K562 (cell line): ENCODE measurements around the gene MYL12A. TPM values are rescaled to one million over a fixed set of nuclear protein-coding genes. Genes with fewer than 3 reads are reported as not detected.
A peak's percentile ranks its signal among the peaks of the same experiment; 100 is the strongest.

Experiments
- BRF2 ChIP-seq: IDR thresholded peaks from 3 replicates; pipeline ENCODE4 v1.6.1; 2011; ENCODE audit warnings: borderline replicate concordance, mild to moderate bottlenecking; ENCODE audit not compliant: insufficient read length, insufficient read depth
- ETV6 ChIP-seq, 3 experiments: fragments of 150-350 bp in 1 of 3; sonication (generic) in 1 of 3; formaldehyde crosslinking in 1 of 3; IDR thresholded peaks; 2 replicates each; pipeline versions ENCODE4 v1.6.1 to v1.8.0; 2014 to 2022; ENCODE audit warnings: borderline replicate concordance in 2 of 3, low read depth in 2 of 3, antibody characterized with exemption in 1 of 3, low read length in 1 of 3, mild to moderate bottlenecking in 1 of 3, missing genetic modification reagents in 1 of 3
- GATAD2B ChIP-seq: fragments of 450-650 bp; IDR thresholded peaks from 2 replicates; pipeline ENCODE4 v1.6.1; 2017; ENCODE audit warnings: mild to moderate bottlenecking, borderline replicate concordance
- HDGF ChIP-seq: fragments of 450-650 bp; IDR thresholded peaks from 2 replicates; pipeline ENCODE4 v1.6.1; 2016
- HOXB6 ChIP-seq: fragments of 250-450 bp; sonication (Bioruptor Pico); IDR thresholded peaks from 2 replicates; pipeline ENCODE4 v1.5.1; 2022; ENCODE audit warnings: mild to moderate bottlenecking, borderline replicate concordance
- HSF4 ChIP-seq: fragments of 250-450 bp; sonication (Bioruptor Pico); IDR thresholded peaks from 2 replicates; pipeline ENCODE4 v2.1.2; 2022; ENCODE audit warnings: mild to moderate bottlenecking, moderate library complexity, borderline replicate concordance
- IRF2 ChIP-seq: sonication (generic); formaldehyde crosslinking; IDR thresholded peaks from 2 replicates; pipeline ENCODE4 v1.8.1; 2022; ENCODE audit warnings: mild to moderate bottlenecking, missing genetic modification reagents
- JUND ChIP-seq, 2 experiments: IDR thresholded peaks; 2 replicates in 1 of 2; 3 replicates in 1 of 2; pipeline ENCODE4 v1.6.1; 2011; ENCODE audit warnings: borderline replicate concordance in 2 of 2, low read depth in 2 of 2, low read length in 2 of 2, improper control_type of control experiment in 1 of 2, missing biosample characterization in 1 of 2, missing genetic modification characterization in 1 of 2, missing genetic modification reagents in 1 of 2
- KLF13 ChIP-seq: fragments of 450-650 bp; IDR thresholded peaks from 2 replicates; pipeline ENCODE4 v1.6.1; 2016; ENCODE audit warnings: missing genetic modification characterization, low read depth, mild to moderate bottlenecking, missing compliant biosample characterization, moderate library complexity, borderline replicate concordance
- NR2C2 ChIP-seq, 2 experiments: fragments of 200-800 bp in 1 of 2; sonication (Bioruptor generic) in 1 of 2; sonication (generic) in 1 of 2; formaldehyde crosslinking in 1 of 2; IDR thresholded peaks; 2 replicates each; pipeline versions ENCODE4 v1.6.1 to v1.8.0; 2016 to 2022; ENCODE audit warnings: mild to moderate bottlenecking in 1 of 2, missing compliant biosample characterization in 1 of 2, missing genetic modification characterization in 1 of 2, missing genetic modification reagents in 1 of 2
- POLR2A ChIP-seq: fragments of 450-650 bp; conservative IDR thresholded peaks from 2 replicates; pipeline ENCODE4 v1.6.1; 2016
- RAD51 ChIP-seq: fragments of 450-650 bp; IDR thresholded peaks from 2 replicates; pipeline ENCODE4 v1.7.1; 2016; ENCODE audit warnings: low read depth, mild to moderate bottlenecking, borderline replicate concordance
- THAP12 ChIP-seq: fragments of 250-450 bp; sonication (Bioruptor Pico); IDR thresholded peaks from 2 replicates; pipeline ENCODE4 v1.9.0; 2021; ENCODE audit warnings: mild to moderate bottlenecking, inconsistent platforms
- ZC3H11A ChIP-seq: IDR thresholded peaks from 2 replicates; pipeline ENCODE4 v1.6.1; 2012; ENCODE audit warnings: low read depth, low read length, improper control_type of control experiment
- ZNF592 ChIP-seq: fragments of 450-650 bp; IDR thresholded peaks from 2 replicates; pipeline ENCODE4 v1.6.1; 2017; ENCODE audit warnings: antibody characterized with exemption, mild to moderate bottlenecking
- polyA plus RNA-seq, 8 experiments: library from polyadenylated mRNA; depleted of rRNA in 4 of 8; stranded (reverse) in 5 of 8; unstranded in 3 of 8; fragments of >200 nt; fragmentation: Nextera tagmentation in 2 of 8; fragmentation: Illumina TruSeq in 1 of 8; extraction: Ambion mirVana in 2 of 8; extraction: Trizol in 1 of 8; gene quantifications; 2 replicates each; pipeline versions ENCODE4 v1.2.1 to v1.2.3, GENCODE V29; 2011 to 2014; ENCODE audit warnings: inconsistent platforms in 1 of 8, missing spikeins in 1 of 8
- total RNA-seq, 7 experiments: library from RNA; depleted of rRNA in 6 of 7; stranded (reverse); fragments of >200 nt in 6 of 7; fragmentation: Illumina TruSeq in 2 of 7; extraction: Trizol in 2 of 7; gene quantifications; 2 replicates each; pipeline versions ENCODE4 v1.2.1 to v1.2.3, GENCODE V29; 2011 to 2021; ENCODE audit warnings: low replicate concordance in 1 of 7
- TF ChIP-seq, protein P1 (sequence below): fragments of 250-450 bp; sonication (Bioruptor Pico); IDR thresholded peaks from 2 replicates; pipeline ENCODE4 v1.8.0; 2022; ENCODE audit warnings: inconsistent platforms
- TF ChIP-seq, protein P2 (sequence below): fragments of 250-450 bp; sonication (Bioruptor Pico); IDR thresholded peaks from 2 replicates; pipeline ENCODE4 v1.9.0; 2021; ENCODE audit warnings: mild to moderate bottlenecking

The MYL12A gene
- total and polyA plus RNA-seq, 9 of the 15 experiments (the other 6 are each of a cell fraction or from before 2014, with no cell fraction given) = 308 to 1,031 (median 559) TPM

DNA sequence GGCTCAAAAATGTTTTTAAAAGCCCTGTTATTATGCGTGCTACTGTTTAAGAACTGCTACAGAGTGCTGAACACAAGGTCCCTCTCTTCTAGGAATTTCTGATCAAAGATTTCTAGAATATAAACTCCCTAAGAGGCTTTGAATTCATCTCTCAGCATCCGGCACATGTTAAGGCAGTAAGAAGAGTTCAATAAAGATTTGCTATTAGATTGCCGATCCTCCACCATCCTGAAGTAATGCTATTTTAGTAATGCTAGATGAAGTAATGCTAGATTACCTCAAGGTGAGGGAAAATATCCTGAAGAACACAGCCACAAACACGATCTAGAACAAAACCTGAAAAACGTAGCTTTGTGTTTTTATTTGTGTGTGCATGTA lies 13.4 kb downstream of the MYL12A start (continued):
- TF ChIP-seq ZNF592 = 0 out of 2 replicates have a peak, but pooled peaks have one; percentile 62
- TF ChIP-seq NR2C2 (CRISPR knock-in tag; IDR thresholded peaks at IDR 0.05) = no peak
- no peak for TF ChIP-seq NR2C2 (tag; IDR thresholded peaks at IDR 0.05)
- TF ChIP-seq ETV6 (IDR thresholded peaks at IDR 0.05; ENCODE audit: borderline replicate concordance in 1 of 2, low read depth in 2 of 2, low read length in 1 of 2) = no peak
- no peak for TF ChIP-seq ETV6 (CRISPR knock-in tag; IDR thresholded peaks at IDR 0.05; ENCODE audit: borderline replicate concordance)
- TF ChIP-seq KLF13 (tag) = no peak
- TF ChIP-seq, protein P1, sequence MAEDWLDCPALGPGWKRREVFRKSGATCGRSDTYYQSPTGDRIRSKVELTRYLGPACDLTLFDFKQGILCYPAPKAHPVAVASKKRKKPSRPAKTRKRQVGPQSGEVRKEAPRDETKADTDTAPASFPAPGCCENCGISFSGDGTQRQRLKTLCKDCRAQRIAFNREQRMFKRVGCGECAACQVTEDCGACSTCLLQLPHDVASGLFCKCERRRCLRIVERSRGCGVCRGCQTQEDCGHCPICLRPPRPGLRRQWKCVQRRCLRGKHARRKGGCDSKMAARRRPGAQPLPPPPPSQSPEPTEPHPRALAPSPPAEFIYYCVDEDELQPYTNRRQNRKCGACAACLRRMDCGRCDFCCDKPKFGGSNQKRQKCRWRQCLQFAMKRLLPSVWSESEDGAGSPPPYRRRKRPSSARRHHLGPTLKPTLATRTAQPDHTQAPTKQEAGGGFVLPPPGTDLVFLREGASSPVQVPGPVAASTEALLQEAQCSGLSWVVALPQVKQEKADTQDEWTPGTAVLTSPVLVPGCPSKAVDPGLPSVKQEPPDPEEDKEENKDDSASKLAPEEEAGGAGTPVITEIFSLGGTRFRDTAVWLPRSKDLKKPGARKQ (CRISPR knock-in tag) = 0 out of 2 replicates have a peak, but pooled peaks have one; percentile 6
- TF ChIP-seq THAP12 (CRISPR knock-in tag) = no peak
- no peak for TF ChIP-seq HDGF
- no peak for TF ChIP-seq HOXB6
- no peak for TF ChIP-seq IRF2 (CRISPR knock-in tag)
- peak; percentile 45; the same call in 1 of the 2 replicates for TF ChIP-seq GATAD2B
- TF ChIP-seq JUND (IDR thresholded peaks at IDR 0.05; ENCODE audit: borderline replicate concordance, low read depth, low read length) = 0 out of 2 replicates have a peak, but pooled peaks have one; percentile 4
- TF ChIP-seq JUND (tag; IDR thresholded peaks at IDR 0.05; ENCODE audit: borderline replicate concordance, low read depth, low read length) = no peak
- TF ChIP-seq POLR2A = no peak
- TF ChIP-seq, protein P2, sequence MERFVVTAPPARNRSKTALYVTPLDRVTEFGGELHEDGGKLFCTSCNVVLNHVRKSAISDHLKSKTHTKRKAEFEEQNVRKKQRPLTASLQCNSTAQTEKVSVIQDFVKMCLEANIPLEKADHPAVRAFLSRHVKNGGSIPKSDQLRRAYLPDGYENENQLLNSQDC (CRISPR knock-in tag) = no peak
- no peak for TF ChIP-seq RAD51
- no peak for TF ChIP-seq BRF2
- TF ChIP-seq ZC3H11A = no peak
- TF ChIP-seq HSF4 (CRISPR knock-in tag) = no peak
